Gastrocnemius medialis (tissue), 4 donors: Measurements from ENCODE around the gene VPS52.

Source experiments
- POLR2A ChIP-seq, 2 donors: fragments of 450-650 bp; IDR thresholded peaks; one replicate each; pipeline ENCODE4 v1.6.1; 2017; ENCODE audit warnings: antibody characterized with exemption in 2 of 2, mild to moderate bottlenecking in 2 of 2, moderate library complexity in 2 of 2
- TF ChIP-seq, protein P1 (sequence below), 5 experiments: fragments of 450-650 bp in 3 of 5; fragments of 200-600 bp in 2 of 5; sonication (generic) in 2 of 5; IDR thresholded peaks in 4 of 5; conservative IDR thresholded peaks in 1 of 5; 1 replicate in 4 of 5; 2 replicates in 1 of 5; pipeline ENCODE4 v1.5.1; 2016 to 2019; ENCODE audit warnings: antibody characterized with exemption in 5 of 5, mild to moderate bottlenecking in 3 of 5, moderate library complexity in 3 of 5

DNA sequence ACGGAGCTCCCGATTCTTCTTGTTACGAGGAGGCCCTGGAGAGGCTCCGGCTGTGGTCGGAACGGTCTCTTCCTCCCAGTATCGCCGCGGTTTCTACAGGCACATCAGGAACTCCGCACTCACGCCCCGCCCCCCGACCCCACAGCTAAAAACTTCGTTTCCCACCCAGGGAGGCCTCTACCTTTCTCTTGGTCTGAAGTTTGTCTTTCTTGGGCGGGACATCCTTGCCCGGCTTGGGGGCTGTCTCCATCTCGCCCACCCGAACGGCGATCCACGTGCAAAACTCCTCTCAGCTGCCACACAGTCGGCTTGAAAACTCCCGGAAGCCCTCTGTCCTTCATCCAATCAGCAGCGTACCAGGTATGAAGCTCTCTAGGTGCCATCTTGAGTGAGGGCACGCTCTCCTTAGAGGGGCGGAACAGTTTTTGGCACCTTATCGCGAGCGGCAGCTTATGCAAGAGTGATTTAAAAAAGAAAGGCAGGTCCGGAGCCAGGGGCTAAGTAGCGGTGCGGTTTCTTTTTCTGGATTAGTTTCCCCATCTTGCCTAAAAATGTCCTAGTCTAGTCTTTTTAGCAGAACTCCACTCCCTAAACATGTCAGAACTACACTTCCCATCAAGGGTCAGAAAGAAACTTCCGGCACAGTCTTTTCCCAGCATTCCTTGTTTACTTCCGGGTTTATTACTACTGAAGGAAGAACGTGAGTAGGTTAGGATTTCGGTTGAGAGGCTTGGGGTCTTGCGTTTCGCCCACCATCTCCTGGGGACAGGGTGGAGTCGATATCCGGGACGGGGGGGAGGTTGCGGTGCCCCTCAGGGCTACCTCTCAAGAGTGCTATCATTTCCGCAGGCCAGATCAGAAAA lies 17.5 kb upstream of the VPS52 start, which contains the start of the genes PFDN6 and WDR46:
- TF ChIP-seq, protein P1, sequence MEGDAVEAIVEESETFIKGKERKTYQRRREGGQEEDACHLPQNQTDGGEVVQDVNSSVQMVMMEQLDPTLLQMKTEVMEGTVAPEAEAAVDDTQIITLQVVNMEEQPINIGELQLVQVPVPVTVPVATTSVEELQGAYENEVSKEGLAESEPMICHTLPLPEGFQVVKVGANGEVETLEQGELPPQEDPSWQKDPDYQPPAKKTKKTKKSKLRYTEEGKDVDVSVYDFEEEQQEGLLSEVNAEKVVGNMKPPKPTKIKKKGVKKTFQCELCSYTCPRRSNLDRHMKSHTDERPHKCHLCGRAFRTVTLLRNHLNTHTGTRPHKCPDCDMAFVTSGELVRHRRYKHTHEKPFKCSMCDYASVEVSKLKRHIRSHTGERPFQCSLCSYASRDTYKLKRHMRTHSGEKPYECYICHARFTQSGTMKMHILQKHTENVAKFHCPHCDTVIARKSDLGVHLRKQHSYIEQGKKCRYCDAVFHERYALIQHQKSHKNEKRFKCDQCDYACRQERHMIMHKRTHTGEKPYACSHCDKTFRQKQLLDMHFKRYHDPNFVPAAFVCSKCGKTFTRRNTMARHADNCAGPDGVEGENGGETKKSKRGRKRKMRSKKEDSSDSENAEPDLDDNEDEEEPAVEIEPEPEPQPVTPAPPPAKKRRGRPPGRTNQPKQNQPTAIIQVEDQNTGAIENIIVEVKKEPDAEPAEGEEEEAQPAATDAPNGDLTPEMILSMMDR (IDR thresholded peaks at IDR 0.05 in 4 of 5, conservative IDR thresholded peaks at IDR 0.05 in 1 of 5), result no peak
- peak; percentile 41 to 64 for TF ChIP-seq POLR2A (IDR thresholded peaks at IDR 0.05)
